HG03342 (cell line): ENCODE measurements around the gene ELN.

Experiments
- ATAC-seq: cut with Tn5 transposase; IDR thresholded peaks from one replicate; pipeline ENCODE4 v1.9.1; 2021; ENCODE audit warnings: mild to moderate bottlenecking, moderate library complexity; ENCODE audit not compliant: unreplicated experiment

Gene ELN

DNA sequence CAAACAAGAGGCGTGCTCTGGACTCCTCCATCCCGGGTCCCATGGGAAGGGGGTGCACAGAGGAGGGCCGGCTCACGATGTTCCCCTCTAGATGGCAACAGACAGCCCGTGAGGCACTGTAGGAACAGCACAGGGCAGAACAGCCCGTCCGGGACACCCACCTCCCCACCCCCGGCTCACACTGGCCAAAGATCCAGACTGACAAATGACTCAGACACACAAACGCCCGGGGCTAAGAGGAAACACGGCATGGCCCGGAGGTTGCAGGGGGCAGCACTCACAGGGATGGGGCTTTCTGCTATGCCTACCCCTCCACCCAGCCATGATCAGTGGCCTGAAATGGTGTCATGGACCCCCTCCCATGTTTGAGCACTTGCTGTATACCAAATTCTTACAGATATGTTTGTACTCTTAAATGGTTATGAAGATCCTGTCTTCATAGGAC is 4.9 kb upstream of the ELN start:
- ATAC-seq: no peak

DNA sequence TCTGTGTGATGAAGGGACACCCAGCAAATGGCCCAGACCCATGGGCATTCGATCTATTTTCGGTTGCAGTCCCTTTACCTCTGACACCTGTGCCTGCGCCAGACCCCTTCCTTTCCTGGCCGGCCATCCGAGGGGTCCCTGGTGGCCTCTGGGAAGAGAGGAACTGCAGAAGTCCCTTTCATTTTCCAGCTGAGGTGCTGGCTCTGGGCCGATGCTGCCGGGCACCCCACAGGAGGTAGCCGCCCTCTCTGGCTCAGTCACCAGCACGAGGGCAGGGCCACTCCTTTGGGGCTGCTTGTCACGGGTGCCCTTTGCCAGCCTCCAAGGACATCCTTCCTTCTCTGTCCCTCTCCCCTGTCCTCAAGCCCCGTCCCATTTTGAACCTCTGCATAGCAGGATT is 4.2 kb upstream of the ELN start:
- no peak for ATAC-seq

DNA sequence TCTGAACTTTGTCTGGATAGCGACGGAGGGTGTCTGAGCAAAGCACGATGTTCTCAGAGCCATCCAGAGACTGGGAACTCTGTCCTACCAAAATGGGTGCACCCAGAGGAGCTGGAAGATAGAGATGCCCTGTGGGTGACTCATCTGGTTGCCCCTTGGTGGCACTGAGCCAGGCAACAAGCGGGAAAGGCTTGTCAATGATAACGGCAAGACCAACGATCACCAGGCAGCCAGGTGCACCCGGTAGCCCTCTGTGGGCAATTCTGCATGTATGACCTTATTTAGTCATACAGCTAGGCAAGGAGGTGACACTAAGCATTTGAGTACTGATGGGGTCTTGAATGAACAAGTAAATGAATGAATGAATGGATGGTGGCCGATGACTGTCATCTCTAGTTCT is 2.8 kb upstream of the ELN start:
- ATAC-seq: no peak

DNA sequence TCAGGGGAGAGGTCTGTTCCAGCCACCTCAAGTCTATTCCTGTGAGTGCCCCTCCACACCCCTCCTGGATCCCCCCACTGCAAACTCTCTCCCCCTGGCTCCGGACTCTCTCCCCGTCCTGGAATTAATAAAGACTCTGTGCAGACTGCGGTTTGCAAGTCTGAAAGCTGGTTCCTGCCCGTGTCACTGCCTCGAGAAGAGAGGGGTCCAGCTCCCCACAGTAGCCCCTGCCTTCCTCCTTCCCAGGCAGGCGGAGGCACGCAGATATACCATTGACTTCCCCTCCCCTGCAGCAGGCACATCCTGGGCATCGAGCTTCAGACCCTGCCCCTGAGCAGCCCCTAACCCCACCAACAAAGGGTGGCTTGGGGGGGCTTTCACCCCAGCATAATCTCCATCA is 2.2 kb upstream of the ELN start:
- no peak for ATAC-seq

DNA sequence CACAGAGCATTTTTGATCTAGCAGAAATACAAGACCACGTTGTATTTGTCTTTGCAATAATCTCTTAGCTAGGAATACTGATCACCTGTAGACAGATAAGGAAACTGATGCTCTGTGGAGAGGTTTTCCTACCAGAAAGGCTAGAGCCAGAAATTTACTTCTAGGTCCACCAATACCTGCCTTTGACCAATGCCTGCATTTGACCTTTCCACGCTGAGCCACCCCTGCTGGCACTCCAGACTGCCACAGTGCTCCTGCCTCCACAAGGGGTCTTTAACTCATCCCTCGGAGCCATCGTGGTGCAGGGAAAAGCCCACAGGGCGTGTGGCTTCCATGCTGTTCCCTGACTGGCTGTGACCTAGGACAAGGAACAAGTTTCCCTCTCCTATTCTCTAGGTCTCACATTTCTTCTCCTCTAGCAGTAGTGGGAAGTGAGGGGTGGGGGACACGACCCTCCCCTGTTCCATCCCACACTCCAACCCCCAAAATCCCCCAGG is 1.5 kb upstream of the ELN start:
- ATAC-seq: no peak

DNA sequence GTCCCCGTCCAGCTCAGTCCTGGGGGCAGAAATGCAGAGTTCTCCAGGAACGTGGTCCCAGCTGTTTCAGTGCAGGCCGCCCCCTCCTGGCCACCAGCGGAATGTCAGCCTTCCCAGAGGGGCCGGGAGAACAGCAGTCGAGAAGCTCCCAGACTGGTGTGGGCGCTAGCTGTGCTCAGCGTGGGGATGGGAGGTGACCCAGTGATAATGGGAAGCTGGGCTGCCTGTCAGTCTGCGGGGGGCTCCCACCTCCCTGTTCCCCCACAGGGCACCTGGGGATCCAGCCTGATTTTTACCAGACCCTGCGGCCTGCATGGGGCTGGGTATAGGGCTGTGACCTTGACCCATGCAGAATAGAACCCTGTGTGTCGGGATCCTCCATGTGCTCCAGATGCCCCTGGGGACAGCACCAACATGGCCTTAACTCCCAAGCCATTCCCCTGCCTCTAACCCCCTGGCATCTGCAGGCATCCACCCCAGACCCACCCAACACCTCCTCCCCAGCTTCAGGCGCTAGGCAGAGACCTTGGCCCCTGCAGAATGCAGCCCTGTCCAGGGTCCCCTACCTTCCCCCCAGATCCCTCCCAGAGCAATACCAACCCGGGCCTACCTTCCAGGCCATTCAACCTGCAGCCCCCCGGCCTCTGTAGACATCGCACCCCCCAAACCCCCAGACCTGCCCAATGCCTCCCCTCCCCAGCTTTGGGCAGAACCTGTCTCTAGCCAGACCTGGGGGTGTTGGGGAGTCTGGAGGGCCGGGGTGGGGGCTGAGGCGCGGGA is 880 bp upstream of the ELN start:
- peak; percentile 49 for ATAC-seq

DNA sequence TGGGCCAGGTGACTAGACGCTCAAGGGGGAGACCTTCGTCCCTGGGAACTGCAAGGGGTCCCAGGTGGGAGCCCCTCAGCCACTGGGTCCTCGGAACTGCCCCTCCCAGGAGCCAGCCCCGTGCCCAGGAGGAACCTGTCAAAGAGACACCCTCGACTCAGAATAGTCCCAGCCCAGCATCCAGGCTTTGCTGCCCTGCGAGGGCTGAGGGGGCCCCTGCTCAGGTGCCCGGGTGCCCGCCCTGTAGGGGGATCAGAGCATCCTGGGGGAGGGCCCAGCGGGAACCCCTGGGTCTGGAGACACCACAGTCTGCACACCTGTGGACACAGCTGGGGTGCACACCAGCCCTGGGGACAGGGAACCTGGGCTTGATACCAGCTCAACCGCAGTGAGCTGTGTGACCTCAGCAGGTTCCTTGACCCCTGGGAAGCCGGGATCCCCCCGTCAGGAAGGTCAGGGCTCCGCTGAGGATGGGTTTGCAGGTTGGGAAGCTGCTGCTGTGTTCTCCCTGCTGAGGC is 407 bp downstream of the ELN start:
- no peak for ATAC-seq

DNA sequence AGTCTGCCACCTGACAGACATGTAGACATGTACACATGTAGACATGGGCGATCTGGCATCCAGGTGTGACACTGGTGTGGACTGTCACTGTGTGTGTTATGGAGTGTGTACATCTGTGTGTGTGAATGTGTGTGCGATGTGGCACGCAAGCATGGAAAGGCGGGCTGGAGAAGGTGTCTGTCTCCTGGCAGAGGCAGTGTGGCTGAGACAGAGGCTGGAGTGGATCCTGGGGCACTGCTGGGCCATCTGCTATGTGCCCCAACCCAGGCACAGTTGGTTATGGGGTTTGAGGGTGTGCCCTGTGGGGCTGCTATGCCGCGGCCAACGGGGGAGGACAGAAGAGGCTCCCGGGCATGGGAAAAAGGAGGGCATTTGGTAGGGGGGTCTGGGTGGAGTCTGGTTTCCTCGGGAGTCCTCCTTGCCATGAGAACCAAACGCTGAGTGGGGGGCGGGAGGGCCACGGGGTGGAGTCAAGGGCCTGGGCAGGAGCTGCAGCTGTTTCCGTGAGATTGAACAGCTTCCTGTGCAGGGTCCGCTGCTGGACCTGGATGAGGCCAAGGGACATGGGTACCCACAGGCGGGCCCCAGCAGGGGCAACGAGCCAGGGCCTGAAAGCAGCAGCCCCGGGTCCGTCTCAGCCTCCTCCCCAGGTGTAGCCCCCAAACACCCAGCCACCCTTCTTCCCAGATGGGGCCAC is 1.3 kb downstream of the ELN start:
- no peak for ATAC-seq

DNA sequence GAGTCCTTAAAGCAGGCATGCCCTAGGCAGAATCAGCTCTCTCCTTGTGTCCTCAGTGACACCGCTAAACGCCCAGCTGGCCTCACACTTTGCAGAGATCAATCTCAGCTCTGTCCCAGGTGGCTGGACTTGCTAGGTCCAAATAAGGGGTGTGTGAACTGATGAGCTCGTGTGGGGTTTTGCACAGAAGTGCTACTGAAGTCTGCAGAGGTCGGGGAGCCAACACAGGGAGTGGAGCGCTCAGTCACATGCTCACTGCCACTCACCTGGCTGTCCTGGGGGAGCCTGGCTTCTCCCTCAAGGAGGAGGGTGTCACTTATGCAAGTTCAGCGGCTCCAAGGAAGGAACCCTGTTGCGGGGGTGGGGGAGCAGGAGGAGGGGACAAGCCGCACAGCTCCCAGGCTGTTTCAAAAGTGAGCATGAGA is 2.0 kb downstream of the ELN start:
- no peak for ATAC-seq

DNA sequence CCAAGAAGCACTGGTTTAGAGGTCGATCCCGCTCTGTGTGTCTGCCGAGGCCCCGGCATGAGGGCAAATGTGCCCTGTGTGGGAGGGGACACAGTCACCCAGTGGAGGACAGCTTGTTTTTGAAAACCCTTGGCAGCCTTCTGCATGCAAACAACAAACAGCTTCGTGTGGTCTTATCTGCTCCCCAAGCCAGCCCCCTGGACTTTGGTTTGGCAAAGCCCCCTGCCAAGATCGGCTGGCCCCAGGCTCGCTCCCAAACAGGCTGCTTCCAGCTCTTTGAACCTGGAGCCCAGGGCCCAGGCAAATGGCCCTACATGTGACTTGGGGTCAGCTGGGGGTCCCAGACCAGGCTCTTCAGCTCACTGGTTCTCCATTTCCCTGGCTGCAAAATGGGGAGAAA is 2.9 kb downstream of the ELN start:
- ATAC-seq: no peak

DNA sequence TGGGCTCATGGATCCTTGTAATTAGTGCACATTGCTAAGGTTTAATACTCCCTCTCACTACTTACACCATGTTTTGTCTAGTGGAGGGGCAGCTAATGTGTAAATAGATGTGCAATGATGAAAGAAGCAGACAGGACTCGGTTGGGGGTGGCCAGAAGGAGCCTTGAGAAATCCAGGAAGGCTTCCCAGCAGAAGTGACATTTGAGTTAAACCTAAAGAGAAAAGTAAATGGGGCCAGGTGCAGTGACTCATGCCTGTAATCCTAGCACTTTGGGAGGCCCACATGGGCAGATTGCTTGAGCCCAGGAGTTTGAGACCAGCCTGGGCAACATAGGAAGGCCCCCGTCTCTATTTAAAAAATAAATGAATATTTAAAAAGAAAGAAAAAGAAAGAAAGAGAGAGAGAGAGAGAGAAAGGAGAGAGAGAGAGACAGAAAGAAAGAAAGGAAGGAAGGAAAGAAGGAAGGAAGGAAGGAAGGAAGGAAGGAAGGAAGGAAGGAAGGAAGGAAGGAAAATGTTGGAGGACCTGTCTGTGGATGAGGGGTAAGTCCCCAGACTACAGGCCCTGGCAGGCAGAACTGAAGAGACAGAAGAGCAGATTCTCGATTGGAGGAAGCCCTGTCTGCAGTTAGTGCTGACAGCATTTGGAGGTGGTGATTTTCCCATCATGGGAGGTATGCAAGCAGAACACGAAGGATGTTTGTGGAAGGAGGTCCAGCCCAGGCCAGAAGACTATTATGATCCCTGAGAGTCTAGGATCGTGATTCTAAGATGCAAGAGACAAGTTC is 3.6 kb downstream of the ELN start:
- no peak for ATAC-seq

DNA sequence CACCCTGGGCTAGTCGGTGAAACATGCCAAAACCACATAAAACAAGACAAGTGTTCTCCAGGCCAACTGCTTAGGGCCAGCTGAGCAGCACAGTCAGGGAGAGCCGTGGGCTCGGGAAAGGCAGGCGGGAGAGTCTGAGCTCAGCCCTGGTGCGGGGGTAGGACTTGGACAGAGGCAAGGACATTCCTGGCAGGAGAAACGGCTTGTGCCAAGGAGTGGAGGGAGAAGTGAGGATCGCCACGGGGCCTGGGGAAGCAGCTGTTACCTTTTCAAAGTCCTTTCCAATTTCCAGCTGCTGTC is 4.2 kb downstream of the ELN start:
- no peak for ATAC-seq

DNA sequence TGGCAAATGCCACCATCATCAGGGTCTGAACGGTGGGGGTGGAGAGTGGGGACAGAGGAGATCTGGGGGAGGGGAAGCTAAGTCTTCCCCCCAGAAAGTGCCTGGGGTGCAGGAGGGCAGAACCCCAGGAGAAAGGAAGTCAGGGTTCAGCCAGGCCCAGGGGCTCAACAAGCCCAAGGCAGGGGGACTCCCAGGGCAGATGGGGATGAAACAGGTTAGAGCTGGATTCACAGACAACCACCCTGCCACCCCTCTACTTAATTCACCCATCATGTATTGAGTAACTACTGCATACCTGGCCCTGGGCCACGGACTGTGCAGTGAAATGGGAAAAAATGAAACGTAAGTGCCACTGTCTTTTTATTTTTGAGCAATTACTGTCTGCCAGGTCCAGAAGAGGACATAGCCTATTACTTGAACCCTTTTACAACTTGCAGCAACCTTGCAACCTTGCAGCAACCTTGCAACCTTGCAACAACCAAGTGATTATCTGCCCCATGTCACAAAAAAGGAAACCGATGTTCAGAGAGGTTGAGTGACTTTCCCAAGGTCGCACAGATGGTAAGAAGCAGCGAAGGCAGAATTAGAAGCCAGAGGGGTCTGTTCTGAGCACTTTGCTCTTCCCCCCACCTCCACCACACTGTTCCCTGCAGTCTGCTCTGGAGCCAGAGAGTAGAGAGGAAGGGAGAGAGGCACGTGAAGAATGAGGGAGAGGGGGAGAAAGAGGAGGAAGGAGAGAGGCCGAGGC is 4.8 kb downstream of the ELN start:
- no peak for ATAC-seq

DNA sequence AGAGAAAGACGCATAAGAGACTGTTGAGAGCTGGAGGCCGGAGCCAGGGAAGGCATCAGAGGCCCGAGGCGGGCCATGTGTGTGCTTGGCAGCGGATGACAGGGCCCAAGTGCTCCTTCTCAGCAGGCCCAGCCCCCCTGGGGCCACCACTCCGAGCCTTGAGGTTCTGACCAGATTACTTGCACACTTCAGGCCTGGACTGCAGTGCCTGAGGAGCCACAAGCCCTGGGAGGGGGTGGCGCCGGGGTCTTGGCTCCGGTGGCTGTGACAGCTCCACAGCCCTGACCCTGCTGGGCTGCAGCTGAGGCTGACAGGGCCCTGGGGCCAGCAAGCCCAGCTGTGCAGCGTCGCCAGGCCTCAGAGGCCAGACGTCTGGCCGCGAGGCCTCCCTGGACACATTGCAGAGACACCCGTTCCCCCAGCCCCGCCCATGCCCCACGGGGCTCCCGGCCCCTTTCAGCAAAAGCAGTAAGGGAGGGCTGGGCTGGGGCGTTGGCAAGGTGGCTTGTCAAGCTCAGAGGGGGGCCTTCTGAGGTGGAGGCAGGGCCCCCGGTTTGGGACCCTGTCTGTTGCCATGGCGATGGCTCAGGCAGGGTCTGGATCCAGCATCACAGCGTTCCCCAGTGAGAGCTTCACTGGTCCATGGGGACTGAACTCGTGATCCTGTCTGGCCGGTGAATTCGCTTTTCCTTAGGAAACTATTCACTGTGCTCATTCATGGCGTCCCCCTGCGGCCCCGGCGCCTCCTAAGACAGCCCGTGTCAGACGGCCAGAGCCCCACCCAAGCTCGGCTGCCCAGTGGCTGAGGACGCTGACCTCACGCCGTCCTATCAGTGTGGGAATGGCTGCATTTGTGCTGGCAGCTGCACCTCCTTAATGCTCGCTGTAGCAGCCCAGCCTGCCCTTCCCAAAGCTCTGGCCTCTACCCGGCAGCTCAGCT is 5.7 kb downstream of the ELN start:
- no peak for ATAC-seq

DNA sequence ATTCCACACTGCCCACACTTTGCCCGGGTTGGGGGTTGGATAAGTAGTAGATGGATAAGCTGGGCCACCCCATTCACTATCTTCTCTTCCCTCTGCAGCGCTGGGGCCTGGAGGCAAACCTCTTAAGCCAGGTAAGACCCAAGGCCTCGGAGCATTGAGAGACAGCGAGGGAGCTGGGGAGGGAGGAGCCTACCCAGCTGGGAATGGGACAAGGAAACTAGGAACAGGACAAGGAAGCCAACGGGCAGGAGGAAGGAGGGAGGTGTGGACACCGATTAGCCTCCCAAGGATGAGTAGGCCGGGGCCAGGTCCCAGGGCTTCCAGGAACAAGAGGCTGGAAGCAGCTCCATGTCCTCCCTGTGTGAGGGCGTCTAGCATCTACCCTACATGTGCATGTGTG is 9.6 kb downstream of the ELN start:
- no peak for ATAC-seq

DNA sequence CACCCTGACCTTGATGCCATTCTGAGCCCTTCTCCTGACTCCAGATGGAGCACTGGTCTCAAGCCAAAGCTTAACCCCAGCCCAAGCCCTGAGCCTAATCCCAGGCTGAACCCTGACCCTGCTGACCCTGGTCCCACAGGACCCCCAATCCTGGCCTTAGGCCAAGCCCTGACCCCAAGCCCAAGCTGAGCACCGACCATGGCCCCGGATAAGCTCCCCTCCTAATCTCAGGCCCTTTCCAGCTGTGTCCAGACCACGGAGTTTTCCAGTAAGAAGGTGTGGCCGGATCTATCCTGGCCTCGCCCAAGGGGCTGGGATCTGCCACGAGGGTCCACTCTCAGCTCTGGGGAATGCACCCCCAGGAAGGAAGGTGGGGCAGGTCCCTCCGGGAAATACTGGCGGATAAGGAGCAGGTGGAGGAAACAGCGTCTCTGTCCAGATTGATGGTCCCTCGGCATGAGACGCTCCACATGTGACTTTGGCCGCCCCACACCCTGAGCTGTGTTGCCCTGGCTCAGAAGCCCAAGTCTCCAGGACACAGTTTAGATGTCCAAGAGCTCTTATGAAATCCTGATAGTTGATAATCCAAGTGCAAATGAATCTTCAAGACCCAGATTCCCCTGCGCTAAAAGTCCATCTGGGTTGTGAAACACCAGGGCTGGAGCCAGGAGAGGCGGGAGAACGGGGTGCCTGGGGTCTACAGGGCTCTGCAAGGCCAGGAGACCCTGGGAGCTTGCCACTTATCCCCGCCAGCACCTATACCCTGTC is 10.4 kb downstream of the ELN start:
- no peak for ATAC-seq

DNA sequence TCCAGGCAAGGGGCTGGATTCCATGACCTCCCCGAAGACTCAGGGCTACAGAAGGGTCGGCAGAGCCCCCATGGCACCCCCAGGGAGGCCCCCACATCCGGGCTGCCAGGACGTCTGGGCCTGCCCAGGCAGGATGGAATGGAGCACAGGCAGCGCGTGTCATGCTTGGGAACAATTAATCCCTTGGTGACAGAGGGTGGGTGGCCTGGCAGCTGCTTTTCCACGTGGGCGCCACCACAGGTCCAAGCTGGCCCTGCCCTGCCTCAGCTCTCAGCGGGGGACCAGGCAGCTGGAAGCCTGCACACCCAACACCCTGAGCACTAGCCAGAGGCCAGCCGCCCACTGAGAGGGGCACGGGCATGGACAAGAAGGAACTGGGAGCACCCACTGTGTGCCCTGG is 11.4 kb downstream of the ELN start:
- no peak for ATAC-seq

DNA sequence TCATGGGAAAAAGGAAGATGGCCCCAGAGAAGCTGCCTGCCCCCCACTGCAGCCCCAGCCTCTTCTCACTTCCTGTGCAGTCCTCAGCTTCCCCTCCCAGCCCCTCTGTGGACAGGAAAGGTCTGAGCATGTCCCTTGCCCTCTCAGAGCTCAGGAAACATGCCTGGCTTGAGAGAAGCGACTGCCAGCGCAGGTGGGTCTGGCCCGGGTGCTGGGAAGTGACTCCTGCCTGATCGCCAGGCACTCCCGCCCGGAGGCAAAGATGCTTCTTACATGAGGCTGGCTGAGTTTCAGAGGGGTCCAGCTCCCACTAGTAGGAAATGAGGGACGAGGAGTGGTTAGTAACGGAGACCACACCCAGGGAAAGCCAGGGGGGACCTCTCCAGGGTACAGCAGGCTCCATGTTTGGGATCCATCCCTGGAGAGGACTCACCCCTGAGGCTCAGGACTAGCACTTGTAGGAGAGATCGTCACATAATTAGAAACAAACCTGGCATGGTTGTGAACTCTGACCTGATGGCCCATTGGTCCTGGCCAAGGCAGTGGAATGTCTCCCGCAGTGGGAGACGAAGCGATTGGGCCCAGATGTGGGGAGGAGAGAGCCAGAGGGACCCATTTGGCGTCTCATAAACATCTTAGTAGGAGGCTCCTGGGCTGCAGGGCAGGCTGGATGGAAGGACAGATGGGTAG is 12.3 kb downstream of the ELN start:
- no peak for ATAC-seq
